ENCODE results near the gene CCDC51. TPM values are rescaled to one million over a fixed set of nuclear protein-coding genes. Genes with fewer than 3 reads are reported as not detected.
A peak's percentile ranks its signal among the peaks of the same experiment; 100 is the strongest.

CCDC51 gene
- total and polyA plus RNA-seq, 2 of the 13 experiments (the other 11 are each of a cell fraction or from before 2014, with no cell fraction given) = 18.1 to 29.4 TPM

- TF ChIP-seq TRIM24 (CRISPR knock-in tag; IDR thresholded peaks at IDR 0.05) (no peak), ZBTB4 (CRISPR knock-in tag; IDR thresholded peaks at IDR 0.05; ENCODE audit: borderline replicate concordance) (no peak), ZNF205 (CRISPR knock-in tag; IDR thresholded peaks at IDR 0.05) (peak; percentile 59; the same call in 1 of the 2 replicates), PHF5A (CRISPR knock-in tag; IDR thresholded peaks at IDR 0.05; ENCODE audit: low read depth, unreplicated experiment) (no peak), E2F2 (CRISPR knock-in tag; IDR thresholded peaks at IDR 0.05; ENCODE audit: borderline replicate concordance) (peak; percentile 80; the same call in 1 of the 2 replicates), ZNF331 (CRISPR knock-in tag; IDR thresholded peaks at IDR 0.05) (peak; percentile 76; the same call in 1 of the 2 replicates), ZNF737 (CRISPR knock-in tag; IDR thresholded peaks at IDR 0.05; ENCODE audit: borderline replicate concordance) (no peak), AHR (CRISPR knock-in tag; IDR thresholded peaks at IDR 0.05) (peak; percentile 82), CAMTA2 (CRISPR knock-in tag; IDR thresholded peaks at IDR 0.05; ENCODE audit: borderline replicate concordance) (0 out of 2 replicates have a peak, but pooled peaks have one; percentile 38), ZFP37 (CRISPR knock-in tag; IDR thresholded peaks at IDR 0.05; ENCODE audit: borderline replicate concordance) (no peak), ZNF558 (CRISPR knock-in tag; IDR thresholded peaks at IDR 0.05; ENCODE audit: borderline replicate concordance) (peak; percentile 76; the same call in 1 of the 2 replicates), CHD2 (IDR thresholded peaks at IDR 0.05; ENCODE audit: low read depth, low read length) (no peak), NFRKB (IDR thresholded peaks at IDR 0.05) (no peak), ARID3A (IDR thresholded peaks at IDR 0.05; ENCODE audit: low read depth, low read length) (0 out of 2 replicates have a peak, but pooled peaks have one; percentile 15), NFIC (IDR thresholded peaks at IDR 0.05; ENCODE audit: low read length) (no peak), NCOA2 (CRISPR knock-in tag; IDR thresholded peaks at IDR 0.05) (no peak), ZSCAN31 (CRISPR knock-in tag; IDR thresholded peaks at IDR 0.05; ENCODE audit: low read depth) (peak; percentile 88), KAT8 (CRISPR knock-in tag; IDR thresholded peaks at IDR 0.05) (peak; percentile 98), NONO (IDR thresholded peaks at IDR 0.05) (no peak), NONO (CRISPR knock-in tag; conservative IDR thresholded peaks at IDR 0.05) (peak; percentile 91), NR2F1 (CRISPR knock-in tag; IDR thresholded peaks at IDR 0.05) (no peak), TSC22D2 (CRISPR knock-in tag; IDR thresholded peaks at IDR 0.05; ENCODE audit: borderline replicate concordance) (0 out of 2 replicates have a peak, but pooled peaks have one; percentile 30), ZNF275 (CRISPR knock-in tag; IDR thresholded peaks at IDR 0.05; ENCODE audit: borderline replicate concordance) (0 out of 2 replicates have a peak, but pooled peaks have one; percentile 61)
Measured at GRCh38 chr3:48446425-48447193, 6.7 kb upstream of the CCDC51 start, which contains the start of gene ATRIP (continued).

Data from HepG2 (cell line).